MM.1S (cell line): ENCODE data around the gene ERICH3.
A peak's percentile ranks its signal among the peaks of the same experiment; 100 is the strongest.

Experiments used
- DNase-seq: peaks from one replicate; pipeline ENCODE4 v3.0.0-alpha.2; 2015
- H2AFZ ChIP-seq: fragments of 300-600 bp; sonication (generic); 2 replicates; pipeline ENCODE4 v1.6.0; 2016; ENCODE audit warnings: antibody characterized with exemption, low read length
- H3F3A ChIP-seq: fragments of 300-600 bp; sonication (generic); 2 replicates; pipeline ENCODE4 v1.6.1; 2016; ENCODE audit warnings: mild to moderate bottlenecking, antibody characterized with exemption, low read length, moderate library complexity, mixed read lengths; ENCODE audit not compliant: insufficient read depth
- H3K27ac ChIP-seq: fragments of 300-600 bp; sonication (generic); 2 replicates; pipeline ENCODE4 v1.5.1; 2016; ENCODE audit warnings: mild to moderate bottlenecking, low read length
- H3K27me3 ChIP-seq: fragments of 300-600 bp; sonication (generic); replicated peaks from 2 replicates; pipeline ENCODE4 v1.6.0; 2016; ENCODE audit warnings: low read length; ENCODE audit not compliant: insufficient read depth
- H3K36me3 ChIP-seq: fragments of 300-600 bp; sonication (generic); replicated peaks from 2 replicates; pipeline ENCODE4 v1.6.1; 2016; ENCODE audit warnings: mild to moderate bottlenecking, low read length, mixed read lengths; ENCODE audit not compliant: insufficient read depth
- H3K4me1 ChIP-seq: fragments of 300-600 bp; sonication (generic); 2 replicates; pipeline ENCODE4 v1.6.1; 2016; ENCODE audit warnings: low read length, mixed read lengths
- H3K4me2 ChIP-seq: fragments of 300-600 bp; sonication (generic); 2 replicates; pipeline ENCODE4 v1.6.0; 2016; ENCODE audit warnings: low read depth, low read length
- H3K4me3 ChIP-seq: fragments of 300-600 bp; sonication (generic); 2 replicates; pipeline ENCODE4 v1.5.1; 2016; ENCODE audit warnings: low read length, mixed read lengths
- H3K79me2 ChIP-seq: fragments of 300-600 bp; sonication (generic); 2 replicates; pipeline ENCODE4 v1.6.1; 2016; ENCODE audit warnings: mixed run types, low read length, mixed read lengths
- H3K9ac ChIP-seq: fragments of 300-600 bp; sonication (generic); 2 replicates; pipeline ENCODE4 v1.6.1; 2016; ENCODE audit warnings: low read length, mixed read lengths
- H3K9me2 ChIP-seq: fragments of 300-600 bp; sonication (generic); replicated peaks from 2 replicates; pipeline ENCODE4 v1.6.1; 2016; ENCODE audit warnings: mild to moderate bottlenecking, low read length, mixed read lengths; ENCODE audit not compliant: insufficient read depth
- H3K9me3 ChIP-seq: fragments of 300-600 bp; sonication (generic); replicated peaks from 2 replicates; pipeline ENCODE4 v1.6.1; 2016; ENCODE audit warnings: mild to moderate bottlenecking, low read length, mixed read lengths; ENCODE audit not compliant: insufficient read depth
- H4K20me1 ChIP-seq: fragments of 300-600 bp; sonication (generic); 2 replicates; pipeline ENCODE4 v1.6.1; 2016; ENCODE audit warnings: mild to moderate bottlenecking, low read length, moderate library complexity, mixed read lengths; ENCODE audit not compliant: insufficient read depth
- EZH2 ChIP-seq: fragments of 300-600 bp; sonication (generic); optimal IDR thresholded peaks from 2 replicates; pipeline ENCODE3; 2017; ENCODE audit warnings: low read depth, mild to moderate bottlenecking, antibody characterized with exemption, low read length, mixed read lengths
- EZH2phosphoT487 ChIP-seq: fragments of 300-600 bp; sonication (generic); IDR thresholded peaks from 2 replicates; pipeline ENCODE4 v1.6.1; 2018; ENCODE audit warnings: antibody characterized with exemption, low read length
- TF ChIP-seq, protein P1 (sequence below): fragments of 300-600 bp; sonication (generic); IDR thresholded peaks from 2 replicates; pipeline ENCODE4 v1.5.1; 2016; ENCODE audit warnings: antibody characterized with exemption, low read length, mixed read lengths

The ERICH3 gene

DNA sequence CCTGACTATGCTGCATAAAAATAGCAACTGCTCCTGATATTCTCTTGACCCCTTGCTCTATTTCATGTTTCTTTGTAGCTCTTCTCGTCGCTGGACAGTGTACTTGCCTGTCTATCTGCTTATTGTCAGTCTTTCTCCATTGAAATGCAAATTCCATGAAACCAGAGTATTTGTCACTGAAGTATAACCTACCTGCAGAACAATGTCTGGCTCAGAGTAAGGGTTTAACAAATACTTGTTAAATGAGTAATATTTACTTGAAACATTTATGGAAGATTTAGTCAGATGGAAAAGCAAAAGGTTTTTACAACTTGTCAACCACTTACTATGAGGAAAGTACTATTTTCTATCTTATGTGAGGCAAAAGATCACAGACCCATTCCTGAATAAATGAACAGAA lies 19.9 kb upstream of the ERICH3 start:
- no peak overlapping the region for H3K9ac ChIP-seq
- H4K20me1 ChIP-seq, result no peaks in the 10 kb centered on the region
- H2AFZ ChIP-seq, result no peak overlapping the region
- H3K4me1 ChIP-seq, result no peaks in the 10 kb centered on the region
- H3K9me3 ChIP-seq, result no peaks in the 10 kb centered on the region
- no peaks in the 10 kb centered on the region for H3K36me3 ChIP-seq
- no peaks in the 10 kb centered on the region for H3K27me3 ChIP-seq
- TF ChIP-seq EZH2phosphoT487 (no peak), EZH2 (no peak)
- TF ChIP-seq, protein P1, sequence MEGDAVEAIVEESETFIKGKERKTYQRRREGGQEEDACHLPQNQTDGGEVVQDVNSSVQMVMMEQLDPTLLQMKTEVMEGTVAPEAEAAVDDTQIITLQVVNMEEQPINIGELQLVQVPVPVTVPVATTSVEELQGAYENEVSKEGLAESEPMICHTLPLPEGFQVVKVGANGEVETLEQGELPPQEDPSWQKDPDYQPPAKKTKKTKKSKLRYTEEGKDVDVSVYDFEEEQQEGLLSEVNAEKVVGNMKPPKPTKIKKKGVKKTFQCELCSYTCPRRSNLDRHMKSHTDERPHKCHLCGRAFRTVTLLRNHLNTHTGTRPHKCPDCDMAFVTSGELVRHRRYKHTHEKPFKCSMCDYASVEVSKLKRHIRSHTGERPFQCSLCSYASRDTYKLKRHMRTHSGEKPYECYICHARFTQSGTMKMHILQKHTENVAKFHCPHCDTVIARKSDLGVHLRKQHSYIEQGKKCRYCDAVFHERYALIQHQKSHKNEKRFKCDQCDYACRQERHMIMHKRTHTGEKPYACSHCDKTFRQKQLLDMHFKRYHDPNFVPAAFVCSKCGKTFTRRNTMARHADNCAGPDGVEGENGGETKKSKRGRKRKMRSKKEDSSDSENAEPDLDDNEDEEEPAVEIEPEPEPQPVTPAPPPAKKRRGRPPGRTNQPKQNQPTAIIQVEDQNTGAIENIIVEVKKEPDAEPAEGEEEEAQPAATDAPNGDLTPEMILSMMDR, result no peak
- no peak overlapping the region for H3K27ac ChIP-seq
- no peak overlapping the region for H3K4me2 ChIP-seq
- H3K79me2 ChIP-seq, result no peaks in the 10 kb centered on the region
- no peak for DNase-seq
- no peaks in the 10 kb centered on the region for H3K9me2 ChIP-seq
- H3K4me3 ChIP-seq, result no peak overlapping the region
- H3F3A ChIP-seq, result no peaks in the 10 kb centered on the region

DNA sequence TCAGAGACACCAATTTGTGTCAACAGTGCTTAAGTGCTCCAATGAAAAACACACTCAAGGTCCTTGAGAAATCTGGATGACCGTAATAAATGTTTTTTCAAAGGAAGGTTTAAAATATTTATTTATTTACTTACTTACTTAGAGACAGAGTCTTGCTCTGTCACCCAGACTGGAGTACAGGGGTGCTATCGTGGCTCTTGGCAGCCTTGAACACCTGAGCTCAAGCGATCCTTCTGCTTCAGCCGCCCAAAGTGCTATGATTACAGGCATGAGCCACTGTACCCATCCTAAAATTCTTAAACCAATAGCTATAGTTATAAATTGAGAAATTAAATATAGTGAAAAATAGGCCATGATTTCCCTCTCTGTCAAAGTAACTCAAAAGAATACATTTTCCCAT lies 17.3 kb upstream of the ERICH3 start:
- Histone ChIP-seq H3K4me2 (no peak overlapping the region), H4K20me1 (no peaks in the 10 kb centered on the region), H3K9me2 (no peaks in the 10 kb centered on the region), H3K9me3 (no peaks in the 10 kb centered on the region), H3K79me2 (no peaks in the 10 kb centered on the region), H2AFZ (no peak overlapping the region), H3K27ac (no peak overlapping the region), H3K9ac (no peak overlapping the region), H3K36me3 (no peaks in the 10 kb centered on the region), H3K4me1 (no peaks in the 10 kb centered on the region), H3F3A (no peaks in the 10 kb centered on the region), H3K27me3 (no peaks in the 10 kb centered on the region), H3K4me3 (no peak overlapping the region)
- DNase-seq, result no peak
- TF ChIP-seq, protein P1, result no peak
- TF ChIP-seq EZH2 (no peak), EZH2phosphoT487 (no peak)

DNA sequence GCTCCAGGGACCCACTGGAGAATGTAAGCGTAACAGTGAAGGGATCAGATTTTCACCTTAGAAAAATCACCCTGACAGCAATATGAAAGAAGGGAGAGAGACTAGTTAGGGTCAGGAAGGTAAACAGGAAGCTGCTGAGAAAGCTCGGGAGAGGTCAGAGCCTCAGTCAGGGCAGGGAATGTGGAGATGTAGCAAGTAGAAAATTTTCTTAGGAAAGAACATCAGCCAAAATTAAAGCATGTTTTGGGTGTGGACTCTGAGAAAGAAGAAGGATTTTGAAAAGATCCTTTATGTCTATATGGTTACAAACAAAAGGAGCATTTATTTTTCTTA lies 16.7 kb upstream of the ERICH3 start:
- no peaks in the 10 kb centered on the region for H3K36me3 ChIP-seq
- no peak for DNase-seq
- no peaks in the 10 kb centered on the region for H3K79me2 ChIP-seq
- no peaks in the 10 kb centered on the region for H3K27me3 ChIP-seq
- no peaks in the 10 kb centered on the region for H3K9me3 ChIP-seq
- no peaks in the 10 kb centered on the region for H4K20me1 ChIP-seq
- no peak overlapping the region for H3K4me2 ChIP-seq
- H3F3A ChIP-seq, result no peaks in the 10 kb centered on the region
- no peak overlapping the region for H3K9ac ChIP-seq
- TF ChIP-seq, protein P1, result no peak
- no peak for TF ChIP-seq EZH2
- no peak for TF ChIP-seq EZH2phosphoT487
- H3K9me2 ChIP-seq, result no peaks in the 10 kb centered on the region
- no peak overlapping the region for H3K27ac ChIP-seq
- no peaks in the 10 kb centered on the region for H3K4me1 ChIP-seq
- peak overlapping the region; percentile 1; the same call in 1 of the 2 replicates for H2AFZ ChIP-seq
- no peak overlapping the region for H3K4me3 ChIP-seq
